HCT116 (cell line): Measurements from ENCODE around the gene FTL. TPM values are rescaled to one million over a fixed set of nuclear protein-coding genes. Genes with fewer than 3 reads are reported as not detected.
A peak's percentile ranks its signal among the peaks of the same experiment; 100 is the strongest.

ENCODE experiments used
- ATAC-seq: fragments of 200-7000 bp; cut with Tn5 transposase; 2 replicates; pipeline ENCODE4 v1.9.1; 2020; ENCODE audit warnings: mild to moderate bottlenecking, moderate library complexity
- BruUV-seq: library from RNA; stranded (reverse); fragments of 400-500 nt; replicated peaks from 2 replicates; lab custom pipeline; 2021; lab: Mats Ljungman, UMichigan
- CTCF ChIA-PET: fragments of 300-600 bp; sonication (Branson Sonifier 250); formaldehyde crosslinking; loops from one replicate; lab custom pipeline; 2021; ENCODE audit warnings: antibody characterized with exemption; lab: Charles Lee
- POLR2A ChIA-PET: fragments of 300-600, 350-600 bp; sonication (Branson Sonifier 250); formaldehyde crosslinking; loops from one replicate; lab custom pipeline; 2021; ENCODE audit warnings: antibody characterized with exemption; lab: Charles Lee
- RAD21 ChIA-PET, 2 experiments: fragments of 300-600 bp; sonication (Branson Sonifier 250); formaldehyde crosslinking; loops; one replicate each; lab custom pipeline; 2023; ENCODE audit warnings: low total read pairs in 2 of 2; ENCODE audit not compliant: uncharacterized antibody in 2 of 2, unreplicated experiment in 2 of 2, low non-redundant PET in 1 of 2; lab: Charles Lee
- DNase-seq: peaks from one replicate; pipeline ENCODE4 v3.0.0-alpha.2; 2010; ENCODE audit warnings: low read depth, low spot score
- H2AFZ ChIP-seq: fragments of 200-600 bp; shearing (Covaris generic), sonication (generic); 2 replicates; pipeline ENCODE4 v1.6.1; 2017; ENCODE audit warnings: low read depth, mixed run types, mixed read lengths, antibody characterized with exemption, low read length; ENCODE audit not compliant: poor library complexity, severe bottlenecking
- H3K27ac ChIP-seq: 2 replicates; pipeline ENCODE4 v1.5.1; 2012; ENCODE audit warnings: low read depth, low read length
- H3K27me3 ChIP-seq: fragments of 200-600 bp; sonication (generic); 2 replicates; pipeline ENCODE4 v1.6.1; 2016; ENCODE audit warnings: mixed run types, low read length, mixed read lengths; ENCODE audit not compliant: insufficient read depth
- H3K36me3 ChIP-seq, 2 experiments: fragments of 200-500 bp in 1 of 2; fragments of 200-600 bp in 1 of 2; sonication (Bioruptor generic) in 1 of 2; sonication (generic) in 1 of 2; 2 replicates each; pipeline versions ENCODE4 v1.5.1 to v1.6.1; 2014 to 2016; ENCODE audit warnings: low read length in 2 of 2, inconsistent platforms in 1 of 2, mixed read lengths in 1 of 2, mixed run types in 1 of 2; ENCODE audit not compliant: insufficient read depth in 2 of 2, control insufficient read depth in 1 of 2
- H3K4me1 ChIP-seq, 2 experiments: fragments of 200-600 bp in 1 of 2; sonication (generic) in 1 of 2; 2 replicates each; pipeline versions ENCODE4 v1.5.1 to v1.6.1; 2012 to 2017; ENCODE audit warnings: low read length in 2 of 2, inconsistent platforms in 1 of 2, mild to moderate bottlenecking in 1 of 2, mixed read lengths in 1 of 2, mixed run types in 1 of 2, moderate library complexity in 1 of 2; ENCODE audit not compliant: insufficient read depth in 2 of 2, control insufficient read depth in 1 of 2
- H3K4me2 ChIP-seq: fragments of 200-600 bp; sonication (generic); 2 replicates; pipeline ENCODE4 v1.6.1; 2017; ENCODE audit warnings: mixed run types, low read length, mixed read lengths
- H3K4me3 ChIP-seq, 2 experiments: fragments of 200-600 bp in 1 of 2; sonication (generic) in 1 of 2; replicated peaks in 1 of 2; 2 replicates each; pipeline ENCODE4 v1.5.1; 2011 to 2016; ENCODE audit warnings: low read length in 2 of 2, control low read depth in 1 of 2, low read depth in 1 of 2, mild to moderate bottlenecking in 1 of 2, mixed read lengths in 1 of 2, mixed run types in 1 of 2
- H3K79me2 ChIP-seq: fragments of 200-600 bp; sonication (generic); 2 replicates; pipeline ENCODE4 v1.6.1; 2017; ENCODE audit warnings: mild to moderate bottlenecking, mixed run types, low read length, moderate library complexity, mixed read lengths; ENCODE audit not compliant: insufficient read depth
- H3K9ac ChIP-seq: fragments of 200-600 bp; sonication (generic); 2 replicates; pipeline ENCODE4 v1.6.1; 2016; ENCODE audit warnings: low read length, mixed read lengths
- H3K9me2 ChIP-seq: fragments of 200-600 bp; sonication (generic), shearing (Covaris generic); 2 replicates; pipeline ENCODE4 v1.6.1; 2017; ENCODE audit warnings: mixed run types, mild to moderate bottlenecking, moderate library complexity; ENCODE audit not compliant: insufficient read depth
- H3K9me3 ChIP-seq, 2 experiments: fragments of 200-500 bp in 1 of 2; fragments of 200-600 bp in 1 of 2; sonication (Bioruptor generic) in 1 of 2; sonication (generic) in 1 of 2; 2 replicates each; pipeline ENCODE4 v1.6.1; 2014 to 2017; ENCODE audit warnings: low read length in 2 of 2, mixed read lengths in 2 of 2, inconsistent platforms in 1 of 2, low read depth in 1 of 2, mild to moderate bottlenecking in 1 of 2, mixed run types in 1 of 2, moderate library complexity in 1 of 2; ENCODE audit not compliant: control insufficient read depth in 1 of 2, insufficient read depth in 1 of 2
- H4K20me1 ChIP-seq: fragments of 200-600 bp; sonication (generic), shearing (Covaris generic); 2 replicates; pipeline ENCODE4 v1.6.1; 2017; ENCODE audit warnings: mixed run types, mild to moderate bottlenecking, moderate library complexity; ENCODE audit not compliant: insufficient read depth
- CBX3 ChIP-seq: IDR thresholded peaks from 2 replicates; pipeline ENCODE4 v1.6.1; 2012; ENCODE audit warnings: low read depth
- CEBPB ChIP-seq: IDR thresholded peaks from 2 replicates; pipeline ENCODE4 v1.6.1; 2012; ENCODE audit warnings: low read depth
- EGR1 ChIP-seq: IDR thresholded peaks from 2 replicates; pipeline ENCODE4 v1.6.1; 2012; ENCODE audit warnings: low read depth
- EZH2 ChIP-seq: fragments of 200-600 bp; sonication (generic); IDR thresholded peaks from 2 replicates; pipeline ENCODE4 v1.6.1; 2017; ENCODE audit warnings: antibody characterized with exemption, mixed run types
- FOSL1 ChIP-seq: IDR thresholded peaks from 2 replicates; pipeline ENCODE4 v1.6.1; 2012; ENCODE audit warnings: low read depth
- JUND ChIP-seq: IDR thresholded peaks from 2 replicates; pipeline ENCODE4 v1.6.1; 2012
- POLR2A ChIP-seq: IDR thresholded peaks from 2 replicates; pipeline ENCODE4 v1.7.0; 2011; ENCODE audit warnings: borderline replicate concordance; ENCODE audit not compliant: insufficient read depth, insufficient read length; ENCODE audit errors: extremely low read depth
- POLR2AphosphoS5 ChIP-seq: IDR thresholded peaks from 2 replicates; pipeline ENCODE4 v1.6.1; 2011; ENCODE audit warnings: mild to moderate bottlenecking, low read depth, low read length, moderate library complexity
- RAD21 ChIP-seq: IDR thresholded peaks from 2 replicates; pipeline ENCODE4 v1.6.1; 2012; ENCODE audit warnings: low read depth, mild to moderate bottlenecking
- SIN3A ChIP-seq: IDR thresholded peaks from 2 replicates; pipeline ENCODE4 v1.6.1; 2012; ENCODE audit warnings: low read depth
- SP1 ChIP-seq: IDR thresholded peaks from 2 replicates; pipeline ENCODE4 v1.6.1; 2012; ENCODE audit warnings: low read depth
- SRF ChIP-seq: IDR thresholded peaks from 2 replicates; pipeline ENCODE4 v1.6.1; 2012; ENCODE audit warnings: low read depth
- TCF7L2 ChIP-seq: IDR thresholded peaks from 2 replicates; pipeline ENCODE4 v1.7.0; 2011; ENCODE audit warnings: borderline replicate concordance, inconsistent platforms; ENCODE audit not compliant: insufficient read depth, insufficient read length; ENCODE audit errors: extremely low read depth
- YY1 ChIP-seq: IDR thresholded peaks from 2 replicates; pipeline ENCODE4 v1.6.1; 2011; ENCODE audit warnings: low read length, low read depth, moderate library complexity, mild to moderate bottlenecking; ENCODE audit not compliant: insufficient replicate concordance; ENCODE audit errors: extremely low read depth
- ZNF274 ChIP-seq: fragments of 200-500 bp; sonication (Bioruptor generic); IDR thresholded peaks from 2 replicates; pipeline ENCODE4 v1.6.1; 2014; ENCODE audit warnings: mild to moderate bottlenecking, low read depth, low read length, inconsistent platforms
- intact Hi-C: fragments of 100-400 bp; cut with micrococcal nuclease; formaldehyde crosslinking; loops from 2 replicates; pipeline ENCODE4 v1.10.0; 2022
- total RNA-seq: library from RNA; stranded (reverse); gene quantifications from one replicate; pipeline ENCODE4 v1.2.1, GENCODE V29; 2021; ENCODE audit not compliant: unreplicated experiment
- TF ChIP-seq, protein P1 (sequence below), 3 experiments: fragments of 200-600 bp in 1 of 3; sonication (generic) in 1 of 3; IDR thresholded peaks in 2 of 3; conservative IDR thresholded peaks in 1 of 3; 2 replicates each; pipeline ENCODE4 v1.5.1; 2012 to 2017; ENCODE audit warnings: low read depth in 2 of 3, low read length in 2 of 3, antibody characterized with exemption in 1 of 3, borderline replicate concordance in 1 of 3, control low read depth in 1 of 3, mild to moderate bottlenecking in 1 of 3, mixed read lengths in 1 of 3, mixed run types in 1 of 3, moderate library complexity in 1 of 3; ENCODE audit not compliant: insufficient read depth in 1 of 3
- TF ChIP-seq, protein P2 (sequence below): IDR thresholded peaks from 2 replicates; pipeline ENCODE4 v1.6.1; 2012
- TF ChIP-seq, protein P3 (sequence below): IDR thresholded peaks from 2 replicates; pipeline ENCODE4 v1.6.1; 2012
- TF ChIP-seq, protein P4 (sequence below): IDR thresholded peaks from 2 replicates; pipeline ENCODE4 v1.6.1; 2012; ENCODE audit warnings: low read depth

FTL gene
- total RNA-seq, 1 experiment from 2014 or later = 1,885 TPM

DNA sequence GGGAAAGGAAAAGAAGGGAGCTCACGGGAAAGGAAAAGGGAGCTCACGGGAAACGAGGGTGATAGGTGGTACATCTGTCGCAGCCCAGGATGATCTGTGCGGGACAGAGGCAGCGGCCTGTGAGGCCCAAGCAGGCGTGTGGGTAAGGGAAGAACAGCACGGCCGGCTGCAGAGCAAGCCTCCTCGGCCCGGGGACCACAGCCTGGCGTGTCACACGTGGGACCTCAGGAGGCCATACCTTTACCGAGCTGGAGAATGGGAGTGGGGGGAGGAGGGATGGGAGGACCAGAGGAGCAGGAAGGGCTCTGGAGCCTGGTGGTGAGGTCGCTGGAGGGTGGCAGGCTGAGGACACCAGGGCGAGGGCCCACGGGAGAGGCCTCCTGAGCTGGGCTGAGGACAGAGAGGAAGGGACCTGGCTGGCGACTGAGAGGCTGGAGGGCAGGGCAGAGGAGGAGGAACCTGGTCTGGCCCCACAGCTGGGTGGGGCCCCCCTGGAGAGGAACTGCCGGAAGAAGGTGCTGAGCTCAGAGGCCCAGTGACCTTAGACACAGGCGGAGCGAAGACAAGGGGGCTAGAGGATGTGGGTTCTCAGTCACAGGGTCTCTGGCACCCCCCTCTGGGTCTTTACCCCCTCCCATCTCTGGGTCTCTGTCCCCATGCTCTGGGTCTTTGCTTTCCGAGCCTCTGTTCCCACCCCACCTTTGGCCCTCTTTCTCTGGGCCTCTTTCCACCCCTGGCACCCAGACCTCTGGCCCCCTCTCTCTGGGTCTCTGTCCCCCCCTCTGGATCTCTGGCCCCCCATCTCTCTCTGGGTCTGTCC, 2.9 kb upstream of the FTL start:
- Histone ChIP-seq H3K9me3 (no peaks in the 10 kb centered on the region), H3K36me3 (peaks cover 0 to 18% of the 10 kb centered on the region in 2 experiments; a peak in 1 of 4 replicates), H2AFZ (no peak overlapping the region), H3K4me3 (peak overlapping the region; percentile 22 to 43), H3K4me2 (peak overlapping the region; percentile 83), H3K4me1 (peaks cover 35 to 59% of the 10 kb centered on the region in 2 experiments), H3K9me2 (no peaks in the 10 kb centered on the region), H3K27me3 (no peaks in the 10 kb centered on the region), H3K27ac (peak overlapping the region; percentile 98), H3K79me2 (peaks cover 16% of the 10 kb centered on the region), H4K20me1 (peaks cover 9% of the 10 kb centered on the region; the same call in 1 of the 2 replicates), H3K9ac (peak overlapping the region; percentile 78)
- POLR2A ChIA-PET = interaction anchor here (0.5 to 1.5 kb wide), 8 partner anchors 8 to 90 kb away, joined by 3 to 12 read pairs (median 4); partner anchors contain the start of genes DHDH, GYS1, NUCB1 and PPP1R15A
- TSS peak; percentile 70 for BruUV-seq
- DNase-seq = no peak
- RAD21 ChIA-PET = interaction anchor here in 1 of 2 experiments (1.0 kb wide), 1 partner anchor 119 kb away, joined by 3 read pairs; no protein-coding TSS in a partner anchor
- CTCF ChIA-PET = interaction anchor here (0.9 to 1.3 kb wide), 3 partner anchors 8 to 174 kb away, joined by 3 to 8 read pairs (median 3); partner anchors contain the start of gene RUVBL2
- intact Hi-C loops = no loop called here
- ATAC-seq = peak; percentile 45
- no peak for TF ChIP-seq SRF
- TF ChIP-seq CEBPB = no peak
- TF ChIP-seq EZH2 = no peak
- peak; percentile 41 for TF ChIP-seq POLR2A
- no peak for TF ChIP-seq RAD21
- TF ChIP-seq ZNF274 = no peak
- TF ChIP-seq, protein P1, sequence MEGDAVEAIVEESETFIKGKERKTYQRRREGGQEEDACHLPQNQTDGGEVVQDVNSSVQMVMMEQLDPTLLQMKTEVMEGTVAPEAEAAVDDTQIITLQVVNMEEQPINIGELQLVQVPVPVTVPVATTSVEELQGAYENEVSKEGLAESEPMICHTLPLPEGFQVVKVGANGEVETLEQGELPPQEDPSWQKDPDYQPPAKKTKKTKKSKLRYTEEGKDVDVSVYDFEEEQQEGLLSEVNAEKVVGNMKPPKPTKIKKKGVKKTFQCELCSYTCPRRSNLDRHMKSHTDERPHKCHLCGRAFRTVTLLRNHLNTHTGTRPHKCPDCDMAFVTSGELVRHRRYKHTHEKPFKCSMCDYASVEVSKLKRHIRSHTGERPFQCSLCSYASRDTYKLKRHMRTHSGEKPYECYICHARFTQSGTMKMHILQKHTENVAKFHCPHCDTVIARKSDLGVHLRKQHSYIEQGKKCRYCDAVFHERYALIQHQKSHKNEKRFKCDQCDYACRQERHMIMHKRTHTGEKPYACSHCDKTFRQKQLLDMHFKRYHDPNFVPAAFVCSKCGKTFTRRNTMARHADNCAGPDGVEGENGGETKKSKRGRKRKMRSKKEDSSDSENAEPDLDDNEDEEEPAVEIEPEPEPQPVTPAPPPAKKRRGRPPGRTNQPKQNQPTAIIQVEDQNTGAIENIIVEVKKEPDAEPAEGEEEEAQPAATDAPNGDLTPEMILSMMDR (IDR thresholded peaks at IDR 0.05 in 2 of 3, conservative IDR thresholded peaks at IDR 0.05 in 1 of 3; ENCODE audit: borderline replicate concordance in 1 of 3, insufficient read depth in 1 of 3, low read depth in 2 of 3, low read length in 2 of 3) = no peak
- no peak for TF ChIP-seq TCF7L2
- TF ChIP-seq SP1 = peak; percentile 26; the same call in 1 of the 2 replicates
- TF ChIP-seq SIN3A = no peak
- peak; percentile 96 for TF ChIP-seq POLR2AphosphoS5
- TF ChIP-seq, protein P2, sequence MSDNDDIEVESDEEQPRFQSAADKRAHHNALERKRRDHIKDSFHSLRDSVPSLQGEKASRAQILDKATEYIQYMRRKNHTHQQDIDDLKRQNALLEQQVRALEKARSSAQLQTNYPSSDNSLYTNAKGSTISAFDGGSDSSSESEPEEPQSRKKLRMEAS = no peak
- no peak for TF ChIP-seq FOSL1
- no peak for TF ChIP-seq YY1
- TF ChIP-seq, protein P3, sequence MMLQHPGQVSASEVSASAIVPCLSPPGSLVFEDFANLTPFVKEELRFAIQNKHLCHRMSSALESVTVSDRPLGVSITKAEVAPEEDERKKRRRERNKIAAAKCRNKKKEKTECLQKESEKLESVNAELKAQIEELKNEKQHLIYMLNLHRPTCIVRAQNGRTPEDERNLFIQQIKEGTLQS = no peak
- TF ChIP-seq, protein P4, sequence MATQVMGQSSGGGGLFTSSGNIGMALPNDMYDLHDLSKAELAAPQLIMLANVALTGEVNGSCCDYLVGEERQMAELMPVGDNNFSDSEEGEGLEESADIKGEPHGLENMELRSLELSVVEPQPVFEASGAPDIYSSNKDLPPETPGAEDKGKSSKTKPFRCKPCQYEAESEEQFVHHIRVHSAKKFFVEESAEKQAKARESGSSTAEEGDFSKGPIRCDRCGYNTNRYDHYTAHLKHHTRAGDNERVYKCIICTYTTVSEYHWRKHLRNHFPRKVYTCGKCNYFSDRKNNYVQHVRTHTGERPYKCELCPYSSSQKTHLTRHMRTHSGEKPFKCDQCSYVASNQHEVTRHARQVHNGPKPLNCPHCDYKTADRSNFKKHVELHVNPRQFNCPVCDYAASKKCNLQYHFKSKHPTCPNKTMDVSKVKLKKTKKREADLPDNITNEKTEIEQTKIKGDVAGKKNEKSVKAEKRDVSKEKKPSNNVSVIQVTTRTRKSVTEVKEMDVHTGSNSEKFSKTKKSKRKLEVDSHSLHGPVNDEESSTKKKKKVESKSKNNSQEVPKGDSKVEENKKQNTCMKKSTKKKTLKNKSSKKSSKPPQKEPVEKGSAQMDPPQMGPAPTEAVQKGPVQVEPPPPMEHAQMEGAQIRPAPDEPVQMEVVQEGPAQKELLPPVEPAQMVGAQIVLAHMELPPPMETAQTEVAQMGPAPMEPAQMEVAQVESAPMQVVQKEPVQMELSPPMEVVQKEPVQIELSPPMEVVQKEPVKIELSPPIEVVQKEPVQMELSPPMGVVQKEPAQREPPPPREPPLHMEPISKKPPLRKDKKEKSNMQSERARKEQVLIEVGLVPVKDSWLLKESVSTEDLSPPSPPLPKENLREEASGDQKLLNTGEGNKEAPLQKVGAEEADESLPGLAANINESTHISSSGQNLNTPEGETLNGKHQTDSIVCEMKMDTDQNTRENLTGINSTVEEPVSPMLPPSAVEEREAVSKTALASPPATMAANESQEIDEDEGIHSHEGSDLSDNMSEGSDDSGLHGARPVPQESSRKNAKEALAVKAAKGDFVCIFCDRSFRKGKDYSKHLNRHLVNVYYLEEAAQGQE = no peak
- no peak for TF ChIP-seq EGR1
- TF ChIP-seq CBX3 = no peak
- no peak for TF ChIP-seq JUND
